Embryonic facial prominence (tissue), 1 donor: ENCODE measurements around the gene GARIN5B.
"Not testable (repeated sequence)": the region's sequence is repeated elsewhere in the genome, so short reads cannot be mapped to it uniquely, and the experiment has no call there.

Experiments used
- DNase-seq: peaks from one replicate; pipeline ENCODE4 v3.0.0-alpha.2; 2016; ENCODE audit errors: extremely low spot score

Gene GARIN5B

DNA sequence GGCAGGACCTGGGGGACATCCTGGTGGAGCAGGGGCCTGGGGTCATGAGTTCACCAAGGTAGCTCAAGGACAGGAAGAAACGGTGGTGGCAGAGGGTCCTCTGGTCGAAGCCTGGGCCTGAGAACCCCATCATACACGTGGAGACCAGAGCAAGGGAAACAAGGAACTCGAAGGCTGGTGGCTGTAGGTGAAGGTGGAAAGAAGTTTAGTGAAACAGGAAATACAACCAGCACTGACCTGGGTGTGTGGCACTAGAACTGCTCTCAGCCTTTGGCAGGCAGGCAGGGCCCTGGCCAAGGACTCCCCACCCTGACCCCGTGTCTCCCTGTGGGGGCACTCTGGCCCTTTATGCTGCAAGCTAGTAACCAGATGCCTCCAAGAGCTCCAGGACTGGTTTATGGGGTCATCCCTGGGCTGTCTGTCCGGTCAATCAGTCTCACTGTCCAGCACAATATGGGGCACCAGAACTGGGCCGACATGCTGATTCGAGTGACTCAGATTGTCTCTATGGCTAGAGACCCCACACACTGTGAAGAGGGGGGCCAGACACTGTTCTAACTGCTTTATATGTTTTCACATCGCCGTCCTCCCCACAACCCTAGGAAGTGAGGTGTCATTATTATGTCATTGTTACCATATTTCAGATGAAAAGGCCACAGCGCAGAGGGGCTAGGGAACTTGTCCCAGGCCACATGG is 12.3 kb downstream of the GARIN5B start:
- DNase-seq: no peak

DNA sequence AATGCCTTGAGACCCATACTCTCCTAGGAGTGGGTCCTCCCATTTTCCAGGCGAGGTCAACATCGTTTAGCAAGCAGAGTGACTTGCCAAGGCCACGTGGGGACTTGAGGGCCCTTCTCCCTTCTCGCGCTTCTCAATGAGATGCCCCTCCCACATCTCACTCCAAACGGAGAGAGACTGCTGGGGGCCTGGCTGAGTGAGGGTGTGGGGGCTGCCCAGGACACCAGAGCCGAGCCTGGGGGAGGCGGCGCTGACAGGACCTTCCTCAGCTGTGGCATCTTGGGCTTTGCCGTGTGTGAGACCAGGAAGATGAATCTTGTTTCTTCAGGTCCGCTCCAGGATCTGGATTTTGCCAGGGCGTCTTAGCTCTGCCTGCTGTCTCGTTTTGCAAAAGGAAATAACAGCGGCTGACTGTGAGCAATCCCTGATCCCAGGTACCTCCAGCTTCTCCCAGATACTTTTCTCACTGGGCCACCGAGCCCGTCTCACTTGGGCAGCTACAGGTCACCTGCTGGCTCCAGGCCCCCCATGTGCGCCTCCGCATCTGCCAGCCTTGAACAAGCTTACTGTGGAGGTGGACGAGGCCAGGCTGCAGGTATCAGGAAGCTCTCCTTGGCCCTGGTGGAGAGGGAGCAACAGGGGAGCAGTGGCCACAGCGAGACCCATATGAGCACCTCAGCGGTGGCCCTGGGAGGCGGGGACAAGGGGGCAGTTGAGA is 14.6 kb downstream of the GARIN5B start:
- DNase-seq: no peak

DNA sequence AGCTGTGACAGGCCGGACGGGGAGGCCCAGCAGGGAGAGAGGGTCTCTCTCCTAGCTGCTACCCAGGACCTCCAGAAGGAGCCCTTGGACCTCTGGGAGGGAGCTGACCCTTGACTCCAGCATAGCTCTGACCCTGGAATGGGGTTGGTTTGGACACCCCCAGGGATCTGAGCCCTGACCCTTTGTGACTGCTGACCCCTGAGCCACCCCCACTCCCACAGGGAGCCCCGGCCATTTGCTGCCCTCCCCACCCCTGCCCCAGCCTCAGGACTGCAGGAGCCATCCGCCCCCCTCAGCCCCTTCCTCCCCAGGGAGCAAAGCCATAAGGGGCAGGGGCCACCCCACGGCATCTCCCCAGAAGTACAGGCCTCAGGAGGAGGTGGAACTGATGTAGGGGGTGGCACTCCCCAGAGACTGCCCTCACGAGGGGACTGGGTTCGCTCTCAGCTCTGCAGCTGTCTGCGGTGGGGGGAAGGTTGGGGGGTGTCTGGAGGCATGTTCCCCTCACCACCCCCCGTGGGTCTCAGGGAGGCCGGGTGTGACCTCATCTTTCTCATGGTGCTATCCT is 15.5 kb downstream of the GARIN5B start:
- DNase-seq: no peak

DNA sequence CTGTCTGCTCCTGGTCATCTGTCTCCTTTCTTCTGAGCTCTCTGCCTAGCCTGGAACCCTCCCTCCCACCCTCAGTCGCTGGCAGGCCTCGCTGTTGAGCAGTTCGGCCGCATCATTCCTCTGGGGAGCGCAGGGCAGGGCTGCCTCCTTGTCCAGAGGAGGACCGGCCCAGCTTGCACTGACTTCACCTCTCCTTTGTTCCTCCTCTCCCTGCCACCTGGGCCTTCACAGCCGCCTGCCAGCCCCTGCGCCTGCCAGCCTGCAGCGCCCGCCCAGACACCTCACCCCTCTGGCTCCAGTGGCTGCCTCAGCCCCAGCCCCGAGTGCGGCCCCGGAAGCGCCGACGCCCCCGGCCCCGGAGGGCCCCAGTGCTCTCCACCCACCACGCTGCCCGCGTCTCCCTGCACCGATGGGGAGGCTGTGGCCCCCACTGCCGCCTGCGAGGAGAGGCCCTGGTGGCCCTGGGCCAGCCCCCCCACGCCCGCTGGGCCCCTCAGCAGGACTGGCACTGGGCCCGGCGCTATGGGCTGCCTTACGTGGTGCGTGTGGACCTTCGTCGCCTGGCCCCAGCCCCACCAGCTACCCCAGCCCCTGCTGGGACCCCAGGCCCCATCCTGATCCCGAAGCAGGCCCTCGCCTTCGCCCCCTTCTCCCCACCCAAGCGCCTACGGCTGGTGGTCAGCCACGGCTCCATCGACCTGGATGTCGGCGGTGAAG is 16.2 kb downstream of the GARIN5B start:
- no peak for DNase-seq

DNA sequence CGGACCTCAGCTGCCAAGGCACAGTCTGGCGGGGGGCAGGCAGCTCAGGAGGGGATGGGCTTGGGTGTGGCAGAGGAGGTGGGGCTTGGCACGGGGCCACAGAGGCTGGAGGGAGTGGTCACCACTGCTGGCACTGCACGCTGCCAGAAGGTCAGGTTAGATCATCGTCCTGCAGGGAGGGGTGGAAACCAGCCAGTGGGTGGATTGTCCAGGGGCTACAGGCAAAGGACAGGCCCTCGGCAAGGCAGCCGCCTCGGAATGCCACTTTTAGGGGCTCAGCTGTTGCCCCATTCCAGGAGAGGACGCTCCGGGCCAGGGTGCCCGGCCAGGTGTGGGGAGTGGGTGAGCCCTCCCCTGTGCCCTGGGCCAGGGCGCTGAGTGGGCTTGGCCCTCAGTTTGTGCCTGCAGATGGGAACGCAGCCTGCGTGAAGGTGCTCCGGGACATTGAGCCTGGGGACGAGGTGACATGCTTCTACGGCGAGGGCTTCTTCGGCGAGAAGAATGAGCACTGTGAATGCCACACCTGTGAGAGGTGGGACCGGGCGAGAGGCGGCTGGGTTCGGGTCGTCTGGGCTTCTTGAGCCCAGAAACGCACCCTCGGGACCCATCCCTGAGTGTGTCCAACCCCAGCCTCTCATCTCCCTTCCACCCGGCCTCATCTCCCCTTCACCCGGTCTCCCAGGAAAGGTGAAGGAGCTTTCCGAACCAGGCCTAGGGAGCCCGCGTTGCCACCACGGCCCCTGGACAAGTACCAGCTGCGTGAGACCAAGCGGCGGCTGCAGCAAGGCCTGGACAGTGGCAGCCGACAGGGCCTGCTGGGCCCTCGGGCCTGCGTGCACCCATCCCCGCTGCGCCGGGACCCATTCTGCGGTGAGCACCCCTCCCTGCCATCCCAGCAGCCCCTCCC is 17.0 kb downstream of the GARIN5B start:
- no peak for DNase-seq

DNA sequence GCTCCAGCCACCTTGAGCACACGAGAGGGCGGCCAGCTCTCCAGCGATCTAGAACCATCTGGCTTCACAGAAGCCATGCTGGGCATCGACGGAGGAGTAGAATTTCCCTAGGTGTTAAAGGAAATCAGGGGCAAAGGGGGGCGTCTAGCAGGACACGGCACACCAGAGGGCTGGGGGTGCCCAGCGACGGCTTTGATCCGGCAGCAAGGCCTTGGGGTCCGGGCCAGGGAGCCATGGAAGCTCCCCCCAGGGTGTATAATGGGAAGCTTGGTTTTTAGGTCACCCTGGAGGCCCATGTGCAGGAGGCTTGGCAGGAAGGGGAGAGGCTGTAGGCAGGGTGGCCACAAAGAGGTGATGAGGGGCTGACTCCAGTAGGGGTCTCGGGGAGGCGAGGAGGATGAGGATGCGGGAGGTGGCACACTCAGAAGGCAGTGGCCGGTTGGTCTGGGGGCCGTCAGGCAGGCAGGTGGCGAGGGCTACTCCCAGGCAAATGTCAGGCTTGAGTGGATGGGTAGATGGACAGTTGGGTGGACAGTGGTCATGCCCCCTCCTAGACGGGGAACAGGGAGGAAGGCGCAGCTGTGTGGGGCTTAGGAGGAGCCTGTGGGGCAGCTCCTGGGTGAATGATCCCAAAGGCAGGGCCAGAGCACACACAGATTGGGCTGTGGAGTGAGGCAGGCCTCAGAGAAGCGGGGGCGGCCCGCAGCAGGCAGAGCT is 17.8 kb downstream of the GARIN5B start:
- no peak for DNase-seq

DNA sequence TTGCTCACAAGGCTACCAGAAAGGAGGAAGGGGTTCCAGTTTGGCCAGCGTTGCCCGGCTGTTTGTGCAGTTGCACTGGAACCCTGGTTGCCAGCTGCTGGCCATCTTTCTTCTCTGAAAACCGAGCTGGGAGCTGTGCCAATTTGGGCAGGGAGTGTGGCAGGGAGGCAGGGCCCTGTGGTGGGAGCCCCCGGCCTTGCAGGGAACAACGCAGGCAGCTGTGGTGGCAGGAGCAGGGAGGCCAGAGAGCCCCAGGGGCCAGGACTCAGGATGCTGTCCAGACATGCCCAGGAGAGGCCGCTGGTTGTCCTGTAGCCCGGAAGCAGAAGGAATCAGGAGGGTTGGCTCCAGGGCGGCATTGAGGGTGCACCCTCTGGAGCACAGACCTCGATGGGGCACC is 18.6 kb downstream of the GARIN5B start:
- no peak for DNase-seq

DNA sequence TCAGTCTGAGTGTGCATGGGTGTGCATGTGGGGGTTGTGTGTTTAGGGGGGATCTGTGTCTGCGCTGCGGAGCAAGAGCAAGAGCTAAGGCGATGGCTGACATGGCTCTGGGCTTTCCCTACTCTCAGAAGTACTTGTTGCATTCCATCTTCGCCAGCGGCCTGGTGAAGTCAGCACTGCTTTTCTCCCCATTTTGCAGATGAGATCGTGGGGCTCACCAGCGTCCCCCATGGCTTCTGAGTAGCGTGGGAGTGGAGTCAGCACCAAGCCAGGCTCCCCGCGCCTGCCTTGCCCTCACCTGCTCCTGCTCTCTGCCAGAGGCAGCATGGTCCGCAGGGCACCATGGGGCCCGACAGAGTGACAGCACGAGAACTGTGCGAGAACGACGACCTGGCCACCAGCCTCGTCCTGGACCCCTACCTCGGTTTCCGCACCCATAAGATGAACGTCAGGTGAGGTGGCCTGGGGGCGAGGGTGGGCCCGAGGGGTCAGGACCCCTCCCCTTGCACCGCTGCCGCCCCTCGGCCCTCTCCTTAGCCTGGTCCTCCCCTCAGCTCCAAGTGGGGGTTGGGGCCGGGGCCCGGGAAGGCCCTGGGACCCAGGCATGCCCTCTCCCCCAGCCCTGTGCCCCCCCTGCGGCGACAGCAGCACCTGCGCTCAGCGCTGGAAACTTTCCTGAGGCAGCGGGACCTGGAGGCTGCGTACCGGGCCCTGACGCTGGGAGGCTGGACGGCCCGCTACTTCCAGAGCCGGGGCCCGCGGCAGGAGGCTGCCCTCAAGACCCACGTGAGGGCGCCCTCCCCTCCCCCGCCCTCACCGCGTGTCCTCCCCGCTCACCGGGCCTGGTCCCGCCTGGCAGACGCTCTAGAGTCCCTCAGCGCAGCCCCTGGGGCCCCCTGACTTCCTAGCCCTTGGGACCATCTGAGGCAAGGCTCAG is 21.2 kb downstream of the GARIN5B start:
- DNase-seq: no peak

DNA sequence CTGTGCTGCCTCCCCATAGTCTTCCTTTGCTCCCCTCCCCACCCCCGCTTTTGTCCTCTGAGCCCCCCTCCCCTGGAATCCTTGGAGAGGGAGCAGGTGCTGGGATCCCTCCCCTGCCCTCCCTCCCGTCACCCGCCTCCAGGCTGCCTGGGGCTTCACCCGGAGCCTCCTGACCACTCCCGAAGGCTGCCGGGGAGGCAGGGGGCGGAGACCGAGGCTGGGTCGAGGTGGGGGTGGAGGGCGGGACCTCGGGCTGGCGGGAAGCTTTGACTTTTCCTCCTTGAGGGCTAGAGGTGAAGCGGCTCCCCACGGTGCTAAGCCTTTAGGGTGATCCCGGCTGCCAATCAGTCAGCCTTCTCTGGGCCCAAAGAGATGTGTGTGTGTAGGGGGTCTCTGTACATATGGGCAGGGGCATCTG is 21.9 kb downstream of the GARIN5B start:
- DNase-seq: no peak

DNA sequence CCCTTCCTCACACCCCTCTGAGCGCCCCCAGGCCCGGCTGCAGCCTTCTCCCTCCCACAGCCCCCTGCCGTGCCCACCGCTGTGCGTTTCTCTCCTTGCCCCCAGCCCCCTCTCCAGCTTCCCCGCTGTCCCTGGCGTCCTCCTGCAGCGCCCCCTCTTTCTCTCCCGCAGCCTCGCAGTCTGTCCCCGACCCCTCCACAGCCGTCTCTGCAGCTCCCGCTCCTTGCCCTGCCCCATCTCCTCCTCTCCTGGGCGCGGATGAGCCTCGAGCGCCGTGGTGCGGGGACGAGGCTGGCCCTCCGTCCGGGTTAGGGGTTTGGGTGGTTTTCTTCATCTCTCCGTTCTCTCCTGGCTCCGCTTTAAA is 22.3 kb downstream of the GARIN5B start:
- no peak for DNase-seq

DNA sequence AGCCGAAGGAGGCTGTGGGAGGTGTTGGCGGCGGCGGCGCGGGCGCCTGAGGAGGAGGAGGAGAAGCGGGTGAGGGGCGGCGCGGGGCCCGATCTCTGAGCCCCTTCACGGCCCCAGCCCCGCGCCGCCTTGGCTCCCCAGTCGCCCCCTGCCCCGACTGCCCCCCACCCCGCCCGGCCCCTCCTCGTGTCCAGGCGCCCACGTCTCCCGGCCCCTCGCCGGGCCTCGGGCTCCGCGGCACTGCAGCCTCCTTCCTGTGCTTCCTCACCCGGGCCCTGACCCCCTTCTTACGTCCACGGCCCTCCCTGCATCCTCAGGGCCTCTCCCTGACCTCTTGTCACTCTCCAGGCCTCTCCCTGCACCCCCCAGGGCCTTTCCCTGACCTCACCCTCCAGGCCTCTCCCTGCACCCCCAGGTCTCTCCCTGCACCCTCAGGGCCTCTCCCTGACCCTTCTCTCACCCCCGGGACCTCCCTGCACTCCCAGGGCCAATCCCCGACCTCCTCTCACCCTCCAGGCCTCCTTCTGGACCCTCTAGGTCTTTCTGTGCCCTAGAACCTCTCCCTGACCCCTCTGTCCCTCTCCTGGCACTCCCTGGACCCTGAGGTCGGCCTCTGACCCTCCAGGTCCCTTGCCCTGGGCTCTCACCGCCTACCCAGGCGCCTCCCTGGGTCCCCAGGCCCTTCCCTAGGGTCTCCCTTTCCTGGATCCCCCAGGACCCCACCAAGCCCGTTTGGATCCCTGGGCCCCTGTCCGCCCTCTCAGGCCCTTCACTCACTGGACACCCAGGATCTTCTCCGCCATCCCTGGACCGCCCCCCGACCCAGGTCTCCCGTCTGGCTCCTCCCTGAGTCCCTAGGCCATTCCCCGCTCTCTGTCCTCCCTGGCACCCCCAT is 22.9 kb downstream of the GARIN5B start:
- no peak for DNase-seq

DNA sequence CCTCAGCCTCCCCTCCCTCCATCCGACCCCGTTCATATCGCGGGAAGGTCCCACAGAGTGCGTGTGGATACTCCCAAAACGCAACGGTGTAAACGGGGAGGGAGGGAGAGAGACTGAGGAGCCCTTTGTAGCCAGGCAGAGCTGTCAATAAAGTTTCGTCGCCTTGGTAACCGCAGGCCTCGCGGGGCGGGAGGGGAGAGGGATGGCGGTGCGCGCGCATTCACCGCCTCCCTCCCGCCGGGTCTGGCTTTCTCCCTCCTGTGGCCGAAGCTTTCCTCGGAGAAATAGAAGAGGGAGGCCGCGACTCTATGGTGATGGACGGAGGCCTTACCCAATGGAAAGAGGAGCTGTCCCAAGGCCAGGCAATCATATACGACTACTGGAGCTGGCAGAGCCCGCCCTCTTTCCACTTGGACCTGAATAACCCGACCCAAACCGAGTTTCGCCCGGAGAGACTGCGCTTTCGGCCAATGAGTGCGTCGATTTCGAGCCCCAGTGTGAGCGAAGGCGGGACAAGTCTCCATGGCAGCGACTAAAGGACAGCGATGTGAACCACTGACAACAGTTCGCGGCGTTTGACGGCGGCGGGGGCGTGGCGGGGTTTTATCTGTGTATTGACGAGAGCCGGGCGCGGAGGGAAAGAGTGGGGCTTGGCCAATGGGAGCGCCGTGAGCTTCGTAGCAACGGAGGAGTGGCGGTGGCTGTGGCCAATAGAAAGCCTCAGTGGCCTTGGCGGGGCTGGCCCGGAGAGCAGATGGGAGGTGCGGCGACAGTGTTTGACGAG is 23.8 kb downstream of the GARIN5B start, which contains the start of gene KMT5C:
KMT5C (plus strand) TSS at position 772 of the 784 bp plus-strand sequence. CDS start 2,061 bp downstream, outside the sequence.
- DNase-seq: peak; percentile 100

DNA sequence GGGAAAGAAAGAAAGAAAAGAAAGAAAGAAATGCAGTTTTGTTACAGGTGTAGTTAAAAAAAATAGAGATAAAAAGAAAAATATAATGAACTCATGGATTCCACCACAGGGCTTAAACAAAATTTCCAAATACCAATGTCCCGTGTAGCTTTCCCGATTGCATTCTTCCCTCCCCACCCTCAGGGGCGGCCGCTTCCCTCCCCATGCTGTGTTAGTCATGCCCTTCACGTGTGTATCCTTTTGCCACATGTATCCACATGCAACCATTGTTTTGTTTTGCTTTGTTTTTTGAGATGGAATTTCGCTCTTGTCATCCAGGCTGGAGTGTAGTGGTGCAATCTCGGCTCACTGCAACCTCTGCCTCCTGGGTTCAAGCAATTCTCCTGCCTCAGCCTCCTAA is 27.0 kb downstream of the GARIN5B start:
- DNase-seq: no peak

DNA sequence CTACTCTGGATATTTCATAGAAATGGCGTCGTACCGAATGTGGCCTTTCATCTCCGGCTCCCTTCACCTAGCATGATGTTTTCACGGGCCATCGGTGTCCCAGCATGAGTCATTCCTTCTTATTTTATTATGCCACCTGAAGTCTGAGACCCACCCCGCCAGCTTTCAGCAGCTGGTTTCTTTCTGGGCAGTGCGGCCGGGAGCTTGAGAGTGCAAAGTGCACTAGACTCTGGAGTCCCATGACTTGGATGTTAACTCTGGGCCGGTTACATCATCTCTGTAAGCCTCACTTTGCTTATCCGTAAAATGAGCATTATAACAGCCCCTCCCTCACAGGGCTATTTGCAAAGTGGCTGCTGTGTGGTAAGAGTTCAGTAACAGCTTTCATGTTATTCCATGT is 29.2 kb downstream of the GARIN5B start:
- no peak for DNase-seq

DNA sequence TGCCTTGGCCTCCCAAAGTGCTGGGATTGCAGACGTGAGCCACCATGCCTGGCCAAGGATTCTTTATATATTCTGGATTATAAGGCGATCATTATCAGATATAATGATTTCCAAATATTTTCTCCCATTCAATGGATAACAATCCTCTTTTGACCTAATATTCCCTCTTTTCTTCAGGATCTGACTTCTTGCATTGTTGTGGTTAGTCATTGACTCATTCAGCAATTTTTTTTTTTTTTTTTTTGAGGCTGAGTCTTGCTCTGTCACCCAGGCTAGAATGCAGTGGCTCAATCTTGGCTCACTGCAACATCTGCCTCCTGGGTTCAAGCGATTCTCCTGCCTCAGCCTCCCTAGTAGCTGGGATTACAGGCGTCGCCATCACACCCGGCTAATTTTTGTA is 33.3 kb downstream of the GARIN5B start:
- DNase-seq: not testable (repeated sequence)

DNA sequence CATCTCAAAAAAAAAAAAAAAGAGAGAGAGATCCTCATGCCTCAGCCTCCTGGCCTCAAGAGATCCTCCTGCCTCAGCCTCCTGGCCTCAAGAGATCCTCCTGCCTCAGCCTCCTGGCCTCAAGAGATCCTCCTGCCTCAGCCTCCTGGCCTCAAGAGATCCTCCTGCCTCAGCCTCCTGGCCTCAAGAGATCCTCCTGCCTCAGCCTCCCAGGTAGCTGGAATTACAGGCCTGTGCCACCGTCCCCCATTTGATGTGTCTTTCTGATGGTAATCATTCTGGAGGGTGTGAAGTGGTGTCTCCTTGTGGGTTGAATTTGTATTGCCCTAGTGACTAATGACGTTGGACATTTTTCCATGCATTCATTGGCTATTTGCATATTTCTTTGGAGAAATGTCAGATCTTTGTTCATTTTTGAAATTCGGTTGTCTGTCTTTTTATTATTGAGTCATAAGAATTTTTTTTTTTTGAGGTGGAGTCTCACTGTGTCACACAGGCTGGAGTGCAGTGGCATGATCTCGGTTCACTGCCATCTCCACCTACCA is 34.2 kb downstream of the GARIN5B start:
- DNase-seq: not testable (repeated sequence)

DNA sequence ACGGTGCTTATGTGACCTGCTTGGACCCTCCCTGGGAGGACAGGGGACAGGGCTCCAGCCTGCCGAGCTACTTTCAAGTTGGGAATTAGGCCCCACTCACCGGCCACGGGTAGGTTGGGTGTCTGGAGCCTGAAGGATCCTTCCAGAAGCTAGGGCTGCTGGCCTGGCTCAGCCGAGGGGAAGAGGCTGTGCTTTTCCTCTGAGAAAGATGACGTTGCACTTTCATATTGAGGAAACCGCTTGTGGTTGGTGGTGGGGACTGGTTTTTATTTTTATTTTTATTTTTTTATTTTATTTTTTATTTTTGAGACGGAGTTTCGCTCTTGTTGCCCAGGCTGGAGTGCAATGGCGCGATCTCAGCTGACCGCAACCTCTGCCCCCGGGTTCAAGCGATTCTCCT is 37.9 kb downstream of the GARIN5B start, which contains the start of gene TMEM150B:
TMEM150B (minus strand) TSS at position 170 of the 400 bp plus-strand sequence. CDS start 4,305 bp downstream, outside the sequence.
- no peak for DNase-seq
